Measurements from ENCODE around the gene BBS9.
A peak's percentile ranks its signal among the peaks of the same experiment; 100 is the strongest.
"Not testable (repeated sequence)": the region's sequence is repeated elsewhere in the genome, so short reads cannot be mapped to it uniquely, and the experiment has no call there.

Gene BBS9

DNA sequence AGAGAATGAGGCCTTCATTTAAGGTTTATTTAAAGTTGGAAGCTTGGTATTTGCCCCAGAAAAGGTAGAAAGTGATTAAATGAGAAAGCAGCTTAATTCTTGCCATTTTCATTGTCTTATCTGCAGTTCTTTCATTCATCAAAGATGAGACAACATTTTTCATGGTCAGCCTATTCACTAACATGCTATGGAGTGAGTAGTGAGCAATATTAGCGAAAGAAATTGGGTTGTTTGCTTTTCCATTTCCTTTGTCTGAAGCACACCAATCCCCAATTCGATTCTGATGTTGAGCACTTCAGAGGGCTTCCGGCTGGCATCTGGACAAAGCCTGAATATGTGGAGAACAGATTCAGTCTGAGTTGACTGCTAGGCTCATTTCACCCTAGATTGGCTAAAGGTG is 317.2 kb downstream of the BBS9 start:
- DNase-seq, result no peak

DNA sequence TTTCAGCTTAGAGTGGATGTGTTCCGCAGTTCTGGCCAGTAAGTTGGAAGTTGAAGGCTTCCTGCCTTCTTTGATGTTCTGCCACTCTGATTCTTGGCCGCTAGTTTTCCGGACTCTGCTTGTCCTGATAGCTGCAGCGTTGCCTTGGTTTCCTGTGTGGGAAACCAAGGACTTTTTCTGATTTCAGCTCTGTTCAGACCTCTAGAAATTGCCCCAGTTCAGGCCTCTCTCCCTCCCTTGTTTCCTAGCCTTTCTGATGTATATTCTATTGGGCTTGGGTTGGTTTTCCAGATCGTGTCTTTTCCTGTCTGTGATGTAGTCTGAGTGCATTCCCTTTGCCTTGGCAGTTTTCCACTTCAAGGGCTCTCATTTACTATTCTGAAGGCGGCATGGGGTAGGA is 318.7 kb downstream of the BBS9 start:
- DNase-seq, result no peak

DNA sequence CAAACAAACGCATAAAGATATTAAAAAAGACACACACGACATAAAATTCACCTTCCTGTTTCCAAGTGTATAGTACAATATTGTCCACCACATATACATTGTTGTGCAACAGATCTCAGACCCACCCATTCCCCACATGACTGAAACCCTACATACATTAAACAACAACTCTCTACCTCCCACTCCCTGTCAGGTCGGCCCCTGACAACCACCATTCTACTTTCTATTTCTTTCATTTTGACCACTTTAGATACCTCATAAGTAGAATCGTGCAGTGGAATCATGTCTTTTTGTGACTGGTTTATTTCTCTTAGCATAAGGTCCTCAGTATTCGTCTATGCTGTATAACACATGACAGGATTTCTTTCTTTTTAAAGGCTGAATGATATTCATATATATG is 320.5 kb downstream of the BBS9 start:
- no peak for DNase-seq

DNA sequence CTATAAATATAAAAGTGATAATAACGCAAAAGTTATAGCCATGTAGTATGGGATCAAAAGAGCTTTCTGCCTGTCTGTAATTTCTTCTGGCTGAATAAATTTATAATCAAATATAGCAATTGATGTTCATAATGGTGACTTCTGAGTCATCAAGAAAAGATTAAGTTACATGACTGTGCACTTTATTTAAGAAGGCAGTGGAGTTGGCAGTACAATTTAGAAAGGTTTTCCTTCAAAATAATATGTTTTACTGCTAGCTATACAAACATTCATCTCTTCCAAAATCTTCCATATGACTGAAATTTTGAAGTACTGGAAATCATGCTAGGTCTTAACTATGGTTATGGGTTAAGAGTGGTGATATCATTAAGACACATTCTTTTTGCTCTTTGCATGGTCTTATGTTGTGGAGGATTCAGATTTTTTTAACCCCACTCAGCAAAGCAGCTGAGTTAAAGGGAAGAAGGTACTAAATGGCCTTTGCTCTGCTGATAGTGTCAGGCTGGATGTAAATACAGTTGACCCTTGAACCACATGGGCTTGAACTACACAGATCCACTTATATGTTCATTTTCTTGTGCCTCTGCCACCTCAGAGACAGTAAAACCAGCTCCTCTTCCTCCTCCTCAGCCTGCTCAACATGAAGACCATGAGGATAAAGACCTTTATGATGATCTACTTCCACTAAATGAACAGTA is 323.6 kb downstream of the BBS9 start:
- DNase-seq, result peak; percentile 2

DNA sequence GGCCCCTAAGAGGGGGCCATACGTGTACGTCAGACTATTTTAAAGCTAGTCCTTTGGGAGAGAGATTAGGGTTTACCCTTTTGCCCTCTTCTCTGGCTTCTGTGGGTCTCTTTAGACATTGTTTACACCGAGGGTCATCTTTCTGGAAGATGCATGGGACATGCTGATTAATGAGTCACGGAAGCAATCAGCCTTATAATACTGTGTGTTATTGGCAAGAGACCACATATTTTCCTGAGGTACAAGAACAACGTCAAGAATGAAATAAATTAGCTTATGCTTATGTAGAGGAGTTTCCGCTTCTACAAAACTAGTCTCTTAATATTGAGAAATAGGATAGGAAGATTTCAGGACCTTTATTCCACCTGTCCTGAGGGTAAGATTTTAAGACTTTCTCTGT is 327.7 kb downstream of the BBS9 start:
- DNase-seq, result no peak

DNA sequence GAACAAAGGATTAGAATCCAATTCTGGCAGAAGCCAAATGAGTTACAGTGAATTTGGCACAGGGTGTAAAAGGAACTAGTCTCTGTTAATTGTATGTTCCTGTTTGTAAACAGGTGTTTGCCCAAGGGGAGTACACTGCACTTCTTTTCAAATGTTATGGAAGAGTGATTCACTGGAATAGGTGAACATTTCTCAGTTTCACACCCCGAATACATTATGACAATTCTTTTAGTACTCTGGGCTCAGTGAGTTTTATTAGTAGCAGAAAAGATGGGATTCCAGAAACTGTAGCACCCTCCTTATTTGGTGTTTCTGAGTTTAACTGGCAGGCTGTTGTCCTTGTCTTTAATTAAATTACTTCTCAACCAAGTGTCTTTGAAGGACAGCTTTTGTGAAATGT is 329.2 kb downstream of the BBS9 start:
- no peak for DNase-seq

DNA sequence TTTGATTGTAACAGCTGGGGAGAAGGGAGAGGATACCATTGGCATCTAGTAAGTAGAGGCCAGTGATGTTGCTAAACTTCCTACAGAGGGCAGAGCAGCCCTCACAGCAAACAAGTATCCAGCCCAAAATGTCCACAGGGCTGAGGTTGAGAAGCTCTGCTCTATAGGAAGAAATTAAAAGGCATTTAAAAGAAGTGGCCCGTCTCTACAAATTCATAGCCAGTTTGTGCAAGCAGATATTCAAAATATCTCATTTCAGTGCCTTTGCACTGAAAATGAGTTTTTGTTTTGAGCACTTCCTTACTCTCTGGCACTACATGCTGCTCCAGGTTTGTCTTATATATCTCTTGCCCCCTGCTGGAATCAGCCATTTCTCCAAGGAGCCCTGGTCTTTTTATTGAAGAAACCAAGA is 330.0 kb downstream of the BBS9 start:
- peak; percentile 2 for DNase-seq

DNA sequence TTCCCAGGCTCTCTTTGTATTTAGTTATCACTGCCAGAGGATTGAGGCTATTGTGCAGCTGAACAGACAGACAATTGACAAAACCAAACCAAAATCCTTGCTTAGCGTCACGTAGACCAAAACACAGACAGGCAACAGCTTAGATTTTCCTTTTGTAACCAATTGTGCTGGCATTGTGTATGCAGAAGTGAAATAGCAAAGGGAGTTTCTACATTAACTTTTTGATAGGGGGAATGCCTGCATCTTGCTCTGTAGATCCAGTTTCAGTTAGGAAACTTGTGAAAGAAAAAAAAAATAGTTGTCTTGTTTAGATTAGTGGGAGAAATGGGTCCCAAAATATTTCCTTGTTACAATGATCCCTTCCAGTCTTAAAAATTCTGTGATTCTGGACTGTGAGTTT is 333.8 kb downstream of the BBS9 start:
- DNase-seq, result no peak

DNA sequence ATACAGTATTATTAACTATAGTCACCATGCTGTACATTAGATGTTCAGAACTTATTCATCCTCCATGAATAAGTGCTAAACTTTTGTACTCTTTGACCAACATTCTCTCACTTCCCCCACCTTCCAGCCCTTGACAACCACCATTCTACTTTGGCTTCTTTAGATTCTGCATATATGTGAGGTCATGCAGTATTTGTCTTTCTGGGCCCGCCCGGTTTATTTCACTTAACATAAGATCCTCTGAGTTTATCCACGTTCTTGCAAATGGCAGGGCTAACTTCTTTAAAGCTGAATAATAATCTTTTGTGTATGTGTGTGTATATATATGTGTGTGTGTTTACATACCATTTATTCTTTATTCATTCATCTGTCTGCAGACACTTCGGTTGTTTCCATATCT is 336.8 kb downstream of the BBS9 start:
- no peak for DNase-seq

DNA sequence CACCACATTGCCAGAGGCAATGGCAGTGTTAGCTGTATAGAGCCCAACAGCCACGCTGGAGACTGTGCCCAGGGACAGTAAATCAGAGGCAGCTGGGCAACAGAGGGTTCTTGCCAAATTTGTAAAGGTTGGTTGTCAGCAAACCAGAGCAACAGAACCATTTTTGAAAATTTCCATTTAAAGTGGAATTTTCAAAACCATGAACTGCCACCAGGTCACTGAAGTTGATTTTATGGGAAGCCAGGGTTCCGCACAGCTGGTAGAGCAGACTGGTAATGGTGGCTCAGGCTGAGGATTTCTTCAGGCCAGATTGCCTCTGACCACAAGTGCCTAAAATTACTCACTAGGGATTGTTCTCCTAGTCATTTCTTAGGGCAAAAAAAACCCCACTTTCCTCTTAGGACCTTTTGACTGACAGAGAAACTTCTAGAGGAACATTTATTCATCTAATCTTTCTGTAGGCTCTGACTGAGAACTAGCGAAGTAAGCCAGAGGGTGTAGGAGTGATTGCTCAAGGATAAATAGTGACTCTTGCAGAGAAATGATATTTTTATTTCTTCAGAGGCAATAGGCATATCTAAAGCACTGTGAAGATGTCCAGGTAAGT is 342.4 kb downstream of the BBS9 start:
- DNase-seq, result no peak

DNA sequence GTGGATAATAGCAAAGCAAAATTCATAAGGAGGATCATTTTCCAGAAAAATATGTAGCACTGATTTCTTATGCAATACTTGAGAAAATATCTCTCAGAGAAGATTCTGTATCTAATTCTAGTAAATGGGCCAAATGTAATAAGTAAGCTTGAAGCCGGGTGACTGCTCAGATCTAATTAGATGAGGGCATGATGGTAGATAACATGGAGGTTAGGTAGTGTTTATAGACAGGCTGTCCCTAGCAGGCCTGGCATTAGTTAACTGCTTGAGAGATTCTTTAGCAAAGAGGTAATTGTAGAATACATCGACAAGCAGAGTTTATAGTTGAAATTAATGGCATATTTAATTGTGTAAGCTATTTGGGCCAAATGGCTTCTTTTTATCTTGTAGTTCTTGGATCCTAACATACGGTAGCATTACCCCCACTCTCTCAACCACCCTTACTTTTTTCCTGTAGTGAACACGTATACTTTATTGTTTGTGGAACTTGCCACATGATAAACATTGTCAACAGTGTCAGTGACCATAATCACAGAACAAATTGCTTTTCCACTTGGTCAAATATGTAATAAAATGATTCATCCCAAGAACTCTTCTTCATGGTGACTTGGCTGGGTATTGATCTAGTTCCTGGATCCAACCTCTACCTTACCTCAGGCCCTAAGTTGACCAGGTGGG is 343.1 kb downstream of the BBS9 start:
- no peak for DNase-seq

DNA sequence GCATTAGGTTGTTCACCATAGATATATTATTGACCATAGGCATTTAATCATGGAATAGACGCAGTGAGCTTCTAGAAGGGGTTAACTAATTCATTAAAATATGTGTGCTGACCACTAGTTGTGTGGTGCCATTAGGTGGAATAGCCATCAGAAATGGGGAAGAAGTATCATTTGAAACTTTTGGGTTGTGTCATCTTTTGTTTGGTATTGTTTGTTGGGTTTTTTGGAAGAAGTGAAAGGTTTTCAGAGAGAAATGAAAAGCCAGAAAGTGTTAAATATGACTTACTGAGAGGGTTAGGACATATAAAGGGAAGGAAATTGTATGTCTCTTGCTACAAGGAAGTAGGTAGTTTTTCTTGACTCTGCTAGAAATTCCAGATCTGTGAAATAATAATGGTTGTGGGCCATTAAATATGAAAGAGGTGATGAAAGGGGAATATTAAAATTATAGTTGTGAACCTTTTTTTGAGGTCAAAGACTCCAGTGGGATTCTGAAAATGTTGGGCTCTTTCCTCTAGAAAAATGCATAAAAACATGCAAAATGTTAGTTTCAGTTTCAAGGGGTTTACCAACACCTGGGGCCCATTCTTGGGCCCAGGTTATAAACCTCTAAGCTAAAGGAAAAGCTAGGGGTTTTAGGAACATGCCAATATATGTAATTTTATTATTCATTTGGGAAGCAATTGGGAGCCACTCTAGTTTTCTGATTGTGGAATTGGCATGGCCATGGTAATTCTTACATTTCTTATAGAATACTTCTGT is 348.5 kb downstream of the BBS9 start:
- DNase-seq, result no peak

DNA sequence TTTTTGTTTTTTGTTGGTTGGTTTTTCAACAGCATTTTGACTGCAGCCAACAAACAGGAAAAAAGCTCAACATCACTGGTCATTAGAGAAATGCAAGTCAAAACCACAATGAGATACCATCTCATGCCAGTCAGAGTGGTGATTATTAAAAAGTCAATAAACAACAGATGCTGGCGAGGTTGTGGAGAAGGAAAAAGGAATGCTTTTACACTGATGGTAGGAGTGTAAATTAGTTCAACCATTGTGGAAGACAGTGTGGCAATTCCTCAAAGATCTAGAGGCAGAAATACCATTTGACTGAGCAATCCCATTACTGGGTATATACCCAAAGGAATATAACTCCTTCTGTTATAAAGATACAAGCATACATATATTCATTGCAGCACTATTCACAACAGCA is 355.1 kb downstream of the BBS9 start:
- not testable (repeated sequence) for DNase-seq

DNA sequence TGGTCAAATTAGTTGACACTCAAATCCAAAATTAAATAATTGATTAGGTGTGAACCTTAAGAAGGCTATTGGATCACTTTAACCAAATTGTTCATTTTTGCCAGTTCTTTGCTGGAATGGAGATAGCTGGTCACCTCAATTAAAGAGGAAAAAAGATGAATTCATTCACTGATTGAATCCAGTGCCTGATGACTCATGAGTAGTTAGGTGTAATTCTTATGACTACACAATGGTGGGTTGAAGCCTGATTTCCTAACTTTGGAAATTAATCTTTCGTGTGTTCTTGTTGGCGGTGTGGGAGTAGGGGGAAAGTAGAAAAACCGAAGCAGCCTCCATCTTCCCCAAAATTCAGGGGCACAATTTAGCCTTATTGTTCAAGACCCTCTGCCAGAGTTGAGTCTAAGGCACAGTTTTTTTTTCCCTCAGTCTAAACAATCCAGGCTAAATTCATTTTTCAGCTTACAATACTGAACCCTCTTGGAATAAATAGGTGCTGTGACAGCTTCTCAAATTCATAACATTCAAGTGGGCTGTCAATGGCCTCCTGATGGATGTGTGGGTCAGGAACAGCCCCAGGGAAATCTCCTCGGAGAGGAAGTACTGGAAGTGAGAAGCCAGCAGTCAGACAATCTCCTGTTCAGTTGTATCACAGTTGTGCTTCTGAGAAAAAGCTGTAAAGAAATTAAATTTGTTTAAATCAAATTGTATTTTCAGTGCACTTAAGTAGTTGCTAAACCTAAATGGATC is 356.6 kb downstream of the BBS9 start:
- DNase-seq, result no peak

DNA sequence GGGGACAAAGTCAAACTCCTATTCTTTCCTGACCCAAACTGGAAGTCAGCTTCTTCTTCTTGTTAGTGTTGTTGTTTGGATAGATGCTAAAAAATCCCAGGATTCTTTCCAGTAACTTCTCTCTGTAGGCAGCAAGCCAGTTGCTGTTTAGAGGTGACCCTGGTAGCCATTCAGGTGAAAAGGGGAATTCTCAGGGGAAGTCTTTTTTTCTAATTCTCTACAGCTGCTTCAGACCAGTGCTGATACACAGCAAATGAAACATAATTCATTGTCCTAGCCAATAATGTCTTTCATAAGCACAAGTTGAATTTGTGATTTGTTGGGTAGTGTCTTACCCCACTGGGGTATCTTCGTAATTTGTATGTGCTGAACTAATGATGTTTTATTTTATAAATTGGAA is 357.3 kb downstream of the BBS9 start:
- DNase-seq, result no peak

DNA sequence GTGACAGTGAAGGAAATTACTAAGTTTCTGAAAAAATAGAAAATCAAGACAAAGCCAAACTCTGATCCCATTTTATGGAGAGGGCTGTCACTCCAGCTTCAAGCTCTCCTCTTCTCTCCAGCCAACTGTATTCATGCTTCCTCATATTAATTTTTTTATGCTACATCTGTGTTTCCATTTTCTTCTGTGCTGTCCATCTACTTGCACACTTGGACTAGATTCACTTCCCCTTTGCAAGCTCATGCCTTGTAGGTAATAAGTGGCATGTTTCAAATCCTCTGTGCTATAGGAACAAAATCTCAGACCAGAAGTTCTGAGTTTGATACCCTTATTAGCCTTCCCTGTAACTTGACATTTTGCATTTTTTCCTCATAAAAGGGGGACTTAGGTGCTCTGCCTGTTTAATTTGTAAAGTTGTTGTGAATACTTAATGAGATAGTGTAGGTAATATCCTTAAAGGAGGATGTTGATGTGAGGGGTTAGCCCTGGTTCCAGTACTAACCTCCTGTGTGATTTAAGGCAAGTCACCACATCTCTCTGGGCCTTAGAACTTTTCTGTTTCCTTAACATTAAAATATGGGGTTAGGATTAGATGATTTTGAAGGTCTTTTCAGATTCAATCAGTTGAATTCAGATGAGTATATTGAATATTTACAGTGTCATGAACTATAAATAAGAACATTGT is 358.8 kb downstream of the BBS9 start:
- no peak for DNase-seq

DNA sequence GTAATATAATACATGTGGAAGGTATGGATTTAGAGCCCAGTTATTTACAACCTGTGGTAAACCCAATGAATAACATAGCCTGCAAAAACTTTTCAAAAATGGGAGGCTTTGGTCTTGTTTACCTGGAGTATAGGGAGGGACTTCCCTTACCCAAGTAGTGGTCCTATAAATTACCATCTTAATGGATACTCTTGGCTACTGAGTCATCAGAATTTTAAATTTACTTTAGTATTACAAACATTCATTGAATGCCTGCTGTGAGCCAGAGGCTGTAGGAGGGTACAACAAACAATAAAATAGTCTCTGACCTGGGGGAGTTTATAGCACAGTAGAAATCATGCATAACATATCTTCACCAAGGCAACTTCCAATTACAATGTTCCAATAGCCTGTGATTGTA is 365.1 kb downstream of the BBS9 start:
- no peak for DNase-seq

DNA sequence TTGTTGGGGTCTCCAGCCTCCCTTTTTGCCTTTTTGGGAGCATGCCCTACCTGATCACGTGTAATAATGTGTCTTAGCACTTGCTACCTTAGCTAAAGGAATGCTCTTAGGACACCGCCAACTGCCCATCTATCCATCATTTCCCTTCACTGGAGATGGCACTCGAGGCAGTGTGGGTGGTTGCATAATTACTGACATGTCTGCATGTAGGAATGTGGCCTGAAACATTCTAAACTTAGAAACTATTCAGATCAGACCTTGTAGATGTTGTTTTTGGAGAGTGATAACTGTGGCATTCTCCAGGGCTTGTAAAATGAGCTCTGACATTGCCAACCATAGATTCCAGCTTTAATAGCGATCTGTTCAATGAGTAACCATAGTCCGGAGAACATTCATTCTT is 365.8 kb downstream of the BBS9 start:
- no peak for DNase-seq

DNA sequence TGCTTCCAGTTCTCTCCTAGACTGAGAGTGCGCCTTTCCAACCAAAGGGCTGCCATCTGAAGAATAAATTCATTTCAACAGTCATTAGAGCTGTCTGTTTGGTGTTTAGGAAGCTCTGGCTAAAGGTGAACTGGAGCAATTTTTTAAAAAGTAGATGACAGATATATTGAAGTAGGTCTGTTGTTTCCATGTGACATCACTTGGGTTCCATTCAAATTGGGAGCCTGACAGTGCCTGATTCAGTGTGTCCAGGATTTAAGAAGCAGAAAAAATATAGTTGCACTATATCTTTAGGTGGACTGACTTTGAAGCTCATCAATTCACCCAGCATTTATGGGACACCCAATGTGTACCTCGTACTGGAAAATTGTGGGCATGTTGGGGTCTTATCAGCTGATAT is 367.7 kb downstream of the BBS9 start:
- DNase-seq, result no peak

DNA sequence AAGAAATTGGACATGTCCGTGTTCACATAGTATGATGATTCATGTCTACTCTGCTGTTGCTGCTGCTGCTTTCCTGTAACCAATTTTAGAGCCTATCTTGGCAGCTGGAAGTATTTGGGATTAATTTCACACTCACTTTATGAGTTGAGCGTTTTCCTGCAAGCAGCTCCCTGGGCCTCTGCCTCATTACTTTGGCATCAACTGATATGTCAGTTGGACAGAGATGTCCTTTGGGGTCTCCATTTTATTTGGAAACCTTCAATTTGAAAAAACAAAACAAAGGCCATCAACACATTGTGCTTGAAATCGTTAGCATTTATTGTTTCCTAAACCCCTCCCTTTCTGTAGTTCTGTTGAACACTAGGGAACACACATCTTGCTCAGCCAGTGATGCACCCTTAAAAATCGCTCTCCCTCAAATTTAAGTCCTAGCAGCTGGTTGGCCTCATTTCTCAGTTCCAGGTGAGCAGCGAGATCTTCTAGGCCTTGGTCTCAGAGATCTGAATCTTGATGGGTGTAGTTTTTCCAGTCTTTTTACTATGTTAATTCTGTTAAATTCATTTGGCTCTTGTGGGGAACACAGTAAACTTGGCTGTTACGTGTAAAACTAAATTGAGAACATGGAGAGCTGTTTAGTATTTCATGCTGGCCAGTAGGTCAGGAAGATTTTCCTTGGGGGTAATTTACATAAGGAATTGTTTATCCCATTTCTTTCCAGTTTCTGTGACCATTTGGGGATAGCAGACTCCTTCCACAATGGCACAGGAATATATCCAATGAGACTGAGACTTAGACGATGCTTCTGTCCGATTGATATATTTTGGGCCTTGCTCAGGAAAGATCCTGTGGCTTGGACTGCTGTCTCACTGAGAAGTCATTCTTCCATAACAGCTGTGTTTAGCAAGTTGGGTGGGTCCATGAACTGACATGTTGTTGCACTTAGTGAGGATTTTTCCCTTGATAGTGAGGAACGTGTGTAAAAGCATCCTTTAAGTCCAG is 371.6 kb downstream of the BBS9 start:
- no peak for DNase-seq

DNA sequence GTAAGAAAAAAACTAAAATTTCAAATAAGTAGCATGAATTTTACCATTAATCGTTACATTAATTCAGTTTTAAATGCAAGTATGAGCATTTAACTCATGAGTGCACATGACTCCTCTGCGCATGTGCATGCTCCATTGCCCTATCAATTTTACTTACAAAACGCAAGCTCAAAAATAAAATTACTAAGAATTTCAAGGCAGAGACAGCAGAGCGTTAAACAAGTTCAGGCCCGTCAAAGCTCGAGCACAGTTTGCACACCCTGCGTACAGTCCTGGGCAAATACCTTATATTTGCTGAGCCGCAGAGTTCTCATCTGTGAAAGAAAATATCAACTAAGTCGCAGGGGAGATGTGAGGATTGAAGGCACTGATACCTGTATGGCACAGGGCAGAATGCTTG is 373.6 kb downstream of the BBS9 start:
- no peak for DNase-seq
